Smooth muscle cell (in vitro differentiated cells): Measurements from ENCODE around the gene RPGRIP1L. TPM values are rescaled to one million over a fixed set of nuclear protein-coding genes. Genes with fewer than 3 reads are reported as not detected.
"Not testable (repeated sequence)": the region's sequence is repeated elsewhere in the genome, so short reads cannot be mapped to it uniquely, and the experiment has no call there.

Source experiments
- DNase-seq: peaks from one replicate; lab custom pipeline; 2025; ENCODE audit not compliant: unreplicated experiment; lab: John Stamatoyannopoulos, UW
- H2AFZ ChIP-seq: fragments of 200-600 bp; sonication (generic); 2 replicates; pipeline ENCODE4 v1.6.0; 2016; ENCODE audit warnings: antibody characterized with exemption, low read depth, mild to moderate bottlenecking
- H3F3A ChIP-seq: fragments of 200-600 bp; sonication (generic); 2 replicates; pipeline ENCODE4 v1.6.0; 2017; ENCODE audit warnings: antibody characterized with exemption, low read depth
- H3K27ac ChIP-seq: fragments of 200-600 bp; sonication (generic); 2 replicates; pipeline ENCODE4 v1.5.1; 2016; ENCODE audit warnings: low read depth, mild to moderate bottlenecking
- H3K27me3 ChIP-seq: fragments of 200-600 bp; sonication (generic); 2 replicates; pipeline ENCODE4 v1.6.1; 2016; ENCODE audit warnings: low read depth, mild to moderate bottlenecking
- H3K36me3 ChIP-seq: fragments of 200-600 bp; sonication (generic); 2 replicates; pipeline ENCODE4 v1.5.1; 2016; ENCODE audit warnings: low read depth
- H3K4me1 ChIP-seq: fragments of 200-600 bp; sonication (generic); 2 replicates; pipeline ENCODE4 v1.5.1; 2016; ENCODE audit warnings: low read depth
- H3K4me2 ChIP-seq: fragments of 200-600 bp; sonication (generic); 2 replicates; pipeline ENCODE4 v1.6.0; 2016; ENCODE audit warnings: mild to moderate bottlenecking
- H3K4me3 ChIP-seq: fragments of 200-600 bp; sonication (generic); 2 replicates; pipeline ENCODE4 v1.5.1; 2016; ENCODE audit warnings: mild to moderate bottlenecking
- H3K79me2 ChIP-seq: fragments of 200-600 bp; sonication (generic); 2 replicates; pipeline ENCODE4 v1.6.0; 2016; ENCODE audit warnings: low read depth, mild to moderate bottlenecking
- H3K9ac ChIP-seq: fragments of 200-600 bp; sonication (generic); 2 replicates; pipeline ENCODE4 v1.6.0; 2016; ENCODE audit warnings: low read depth
- H3K9me3 ChIP-seq: fragments of 200-600 bp; sonication (generic); replicated peaks from 2 replicates; pipeline ENCODE4 v1.5.1; 2016; ENCODE audit warnings: low read depth
- H4K20me1 ChIP-seq: fragments of 200-600 bp; sonication (generic); 2 replicates; pipeline ENCODE4 v1.6.0; 2016; ENCODE audit warnings: low read depth
- CTCF ChIP-seq: fragments of 200-600 bp; sonication (generic); IDR thresholded peaks from 2 replicates; pipeline ENCODE4 v1.5.1; 2017; ENCODE audit warnings: borderline replicate concordance, mild to moderate bottlenecking, antibody characterized with exemption; ENCODE audit not compliant: insufficient read depth, poor library complexity, severe bottlenecking
- WGBS: methylation state at CpG from one replicate; pipeline ENCODE4 v1.1.7; 2016; ENCODE audit warnings: low lambda C conversion rate; 5-methylcytosine and 5-hydroxymethylcytosine counted together
- polyA plus RNA-seq: library from polyadenylated mRNA; unstranded; fragments of >200 nt; fragmentation: Nextera tagmentation; extraction: Ambion mirVana; gene quantifications from 2 replicates; pipeline ENCODE4 v1.2.1, GENCODE V29; 2016
- total RNA-seq: library from RNA; depleted of rRNA; stranded (reverse); fragments of >200 nt; gene quantifications from 2 replicates; pipeline ENCODE4 v1.2.3, GENCODE V29; 2014

The RPGRIP1L gene
- total and polyA plus RNA-seq, 2 experiments from 2014 or later = 5.8 to 11.6 TPM

GRCh38 chr16:53711390-53711789, 7.7 kb upstream of the RPGRIP1L start:
- no peak overlapping the region for H3K4me2 ChIP-seq
- H3K27me3 ChIP-seq = no peaks in the 10 kb centered on the region
- TF ChIP-seq CTCF = no peak
- H4K20me1 ChIP-seq = peaks cover 76% of the 10 kb centered on the region
- H3K9me3 ChIP-seq = no peaks in the 10 kb centered on the region
- H3K27ac ChIP-seq = no peak overlapping the region
- H3K36me3 ChIP-seq = no peaks in the 10 kb centered on the region
- no peak overlapping the region for H3K4me3 ChIP-seq
- H3K9ac ChIP-seq = no peak overlapping the region
- 93% methylated on average over 3 of the region's 3 CpGs for WGBS
- H3F3A ChIP-seq = no peaks in the 10 kb centered on the region
- DNase-seq = no peak
- peaks cover 91% of the 10 kb centered on the region for H3K79me2 ChIP-seq
- H2AFZ ChIP-seq = no peak overlapping the region
- peaks cover 10% of the 10 kb centered on the region for H3K4me1 ChIP-seq

- DNase-seq = no peak
- no peak for TF ChIP-seq CTCF
- H3F3A ChIP-seq = no peaks in the 10 kb centered on the region
- H3K79me2 ChIP-seq = peaks cover 94% of the 10 kb centered on the region
- H3K9me3 ChIP-seq = no peaks in the 10 kb centered on the region
- no peak overlapping the region for H3K9ac ChIP-seq
- no peak overlapping the region for H3K27ac ChIP-seq
- H3K36me3 ChIP-seq = no peaks in the 10 kb centered on the region
- H3K4me2 ChIP-seq = no peak overlapping the region
- WGBS = 95% methylated on average over 2 of the region's 2 CpGs
- H4K20me1 ChIP-seq = peaks cover 47% of the 10 kb centered on the region
- no peaks in the 10 kb centered on the region for H3K27me3 ChIP-seq
- H2AFZ ChIP-seq = no peak overlapping the region
- peaks cover 11% of the 10 kb centered on the region for H3K4me1 ChIP-seq
- no peak overlapping the region for H3K4me3 ChIP-seq
These were observed 4.8 kb upstream of the RPGRIP1L start for GRCh38 chr16:53708490-53708889.

GRCh38 chr16:53707671-53708070, 4.0 kb upstream of the RPGRIP1L start:
- Histone ChIP-seq H3F3A (no peaks in the 10 kb centered on the region), H3K36me3 (no peaks in the 10 kb centered on the region), H3K9me3 (no peaks in the 10 kb centered on the region), H3K9ac (no peak overlapping the region), H3K4me1 (peaks cover 13% of the 10 kb centered on the region), H3K4me2 (no peak overlapping the region), H3K27ac (no peak overlapping the region), H2AFZ (no peak overlapping the region), H3K27me3 (no peaks in the 10 kb centered on the region), H4K20me1 (peaks cover 39% of the 10 kb centered on the region), H3K79me2 (peaks cover 93% of the 10 kb centered on the region), H3K4me3 (no peak overlapping the region)
- 100% methylated on average over 3 of the region's 3 CpGs for WGBS
- no peak for DNase-seq
- TF ChIP-seq CTCF = no peak

- 38% methylated on average over 6 of the region's 6 CpGs for WGBS
- Histone ChIP-seq H3K27me3 (no peaks in the 10 kb centered on the region), H3K36me3 (no peaks in the 10 kb centered on the region), H3K79me2 (peaks cover 64% of the 10 kb centered on the region), H3K27ac (no peak overlapping the region), H4K20me1 (peaks cover 9% of the 10 kb centered on the region), H3K9me3 (no peaks in the 10 kb centered on the region), H2AFZ (peak overlapping the region; percentile 90), H3K4me3 (peak overlapping the region; percentile 65), H3K4me1 (peaks cover 13% of the 10 kb centered on the region), H3K4me2 (peak overlapping the region; percentile 89), H3K9ac (peak overlapping the region; percentile 59), H3F3A (no peaks in the 10 kb centered on the region)
- no peak for DNase-seq
- TF ChIP-seq CTCF = no peak
These were observed 770 bp upstream of the RPGRIP1L start for GRCh38 chr16:53704445-53704813.

- 100% methylated on average over 5 of the region's 31 CpGs for WGBS
- not testable (repeated sequence) for H3F3A ChIP-seq, H3K9me3 ChIP-seq, H3K27me3 ChIP-seq, H3K79me2 ChIP-seq, H3K36me3 ChIP-seq, H3K9ac ChIP-seq, H3K4me2 ChIP-seq, H2AFZ ChIP-seq, H3K4me3 ChIP-seq, DNase-seq, H3K27ac ChIP-seq, H3K4me1 ChIP-seq, H4K20me1 ChIP-seq
These were observed 5.4 kb downstream of the RPGRIP1L start for GRCh38 chr16:53698271-53698670.
